GM12878 (cell line): ENCODE data around the gene KIF18A.

Experiments
- FOS ChIP-seq: IDR thresholded peaks from 3 replicates; pipeline ENCODE4 v1.6.1; 2011; ENCODE audit warnings: borderline replicate concordance; ENCODE audit not compliant: insufficient read length; ENCODE audit errors: extremely low read depth
- POLR2A ChIP-seq: IDR thresholded peaks from 2 replicates; pipeline ENCODE4 v1.6.1; 2011; ENCODE audit warnings: low read depth, mild to moderate bottlenecking, low read length
- POLR2AphosphoS5 ChIP-seq: IDR thresholded peaks from 2 replicates; pipeline ENCODE4 v1.6.1; 2011; ENCODE audit warnings: mild to moderate bottlenecking, low read length, inconsistent platforms
- RFX5 ChIP-seq: IDR thresholded peaks from 2 replicates; pipeline ENCODE4 v1.6.1; 2011; ENCODE audit warnings: low read depth, low read length, improper control_type of control experiment
- SP1 ChIP-seq: IDR thresholded peaks from one replicate; pipeline ENCODE4 v1.6.1; 2011; ENCODE audit warnings: low read depth, low read length

DNA sequence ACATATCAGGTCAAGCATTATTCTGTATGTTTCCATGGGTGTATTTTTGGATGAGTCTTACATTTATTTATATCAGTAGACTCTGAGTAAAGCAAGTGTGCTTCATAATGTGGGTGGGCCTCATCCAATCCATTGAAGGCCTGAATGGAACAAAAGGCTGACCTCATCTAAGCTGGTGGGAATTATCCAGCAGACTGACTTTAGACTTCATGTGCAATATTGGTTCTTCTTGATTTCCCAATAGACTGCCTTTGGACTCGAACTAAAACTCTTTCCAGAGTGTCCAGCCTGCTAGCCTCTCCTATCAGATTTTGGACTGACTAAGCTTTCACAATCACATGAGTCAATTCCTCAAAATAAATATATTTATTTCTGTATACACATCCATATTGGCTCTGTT, 116.2 kb downstream of the KIF18A start:
- TF ChIP-seq FOS, result no peak
- no peak for TF ChIP-seq POLR2A
- TF ChIP-seq POLR2AphosphoS5, result no peak
- no peak for TF ChIP-seq RFX5
- TF ChIP-seq SP1, result no peak
